GM19238 (cell line): ENCODE measurements around the gene CDYL.
A peak's percentile ranks its signal among the peaks of the same experiment; 100 is the strongest.

ENCODE experiments used
- DNase-seq: peaks from one replicate; pipeline ENCODE4 v3.0.0; 2011; ENCODE audit warnings: low spot score; ENCODE audit not compliant: insufficient read length

The CDYL gene

DNA sequence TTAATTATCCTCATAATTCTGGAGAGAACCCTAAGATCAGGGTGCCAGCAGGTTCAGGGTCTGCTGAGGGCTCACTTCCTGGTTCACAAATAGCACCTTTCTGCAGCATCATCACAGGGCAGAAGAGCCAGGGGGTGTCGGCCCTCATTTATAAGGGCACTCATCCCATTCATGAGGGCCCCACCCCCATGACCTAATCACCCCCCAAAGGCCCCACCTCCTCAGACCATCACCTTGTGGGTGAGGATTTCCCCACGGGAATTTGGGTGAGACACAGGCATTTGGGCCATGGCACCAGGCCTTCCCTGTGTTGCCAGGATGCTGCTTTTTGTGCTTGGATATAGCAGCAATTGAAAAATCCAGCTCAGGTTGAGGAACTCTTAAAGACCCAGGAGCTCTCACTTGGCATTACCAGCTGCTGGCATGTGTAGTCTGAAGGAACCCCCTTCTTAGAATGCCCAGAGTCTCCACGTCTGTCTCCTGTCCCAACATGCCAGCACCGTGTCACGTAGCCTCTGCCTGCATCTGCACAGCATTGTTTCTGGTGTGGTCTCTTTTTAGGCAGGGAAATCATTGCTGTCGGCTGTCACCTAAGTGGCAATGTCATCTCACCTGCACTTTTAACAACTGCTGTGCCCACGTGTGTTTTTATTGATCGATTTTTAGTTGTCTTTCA lies 156.2 kb downstream of the CDYL start:
- DNase-seq: no peak

DNA sequence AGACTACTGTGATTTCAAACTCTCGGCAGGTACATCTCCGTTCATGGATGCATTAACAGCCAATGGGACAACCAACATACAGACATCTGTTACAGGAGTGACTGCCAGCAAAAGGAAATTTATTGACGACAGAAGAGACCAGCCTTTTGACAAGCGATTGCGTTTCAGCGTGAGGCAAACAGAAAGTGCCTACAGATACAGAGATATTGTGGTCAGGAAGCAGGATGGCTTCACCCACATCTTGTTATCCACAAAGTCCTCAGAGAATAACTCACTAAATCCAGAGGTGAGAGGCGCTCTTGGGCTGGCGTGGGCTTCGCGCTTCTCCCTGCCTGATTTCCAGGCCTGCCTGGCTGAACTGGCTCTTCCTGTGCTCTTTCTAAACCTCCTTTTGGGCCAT lies 159.3 kb downstream of the CDYL start:
- DNase-seq: no peak

DNA sequence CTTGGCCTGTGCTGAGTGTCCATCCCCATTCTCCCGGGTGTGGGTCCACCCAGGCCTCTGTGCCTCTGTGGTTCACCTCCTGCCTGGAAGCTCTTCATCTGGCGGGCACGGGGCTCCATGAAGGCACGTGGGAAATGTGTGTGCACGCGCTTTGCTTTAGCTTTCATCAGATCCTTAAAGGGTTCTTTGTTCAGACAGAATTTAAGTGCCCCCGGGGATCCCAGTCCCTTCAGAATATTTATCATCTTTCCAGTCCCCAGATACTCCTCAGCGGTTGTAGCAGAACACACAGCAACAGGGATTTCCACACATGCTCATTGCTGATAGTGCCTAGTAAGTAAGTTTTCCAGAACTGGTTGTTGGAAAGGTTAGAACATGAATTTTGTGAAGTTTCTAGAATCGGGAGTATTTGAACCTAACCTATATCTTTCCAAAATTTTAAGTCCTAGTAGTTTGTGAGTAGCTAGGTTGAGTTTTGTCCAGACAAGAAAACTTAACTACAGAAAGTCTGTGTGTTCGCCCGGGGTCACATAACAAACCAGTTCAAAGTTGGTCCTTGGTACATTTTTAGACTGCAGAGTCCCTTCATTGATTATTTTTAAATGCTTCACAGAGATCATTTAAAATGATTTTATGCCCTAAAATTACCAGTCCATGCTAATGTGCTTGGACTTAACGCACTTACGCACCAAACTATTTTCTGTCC lies 159.9 kb downstream of the CDYL start:
- DNase-seq: no peak

DNA sequence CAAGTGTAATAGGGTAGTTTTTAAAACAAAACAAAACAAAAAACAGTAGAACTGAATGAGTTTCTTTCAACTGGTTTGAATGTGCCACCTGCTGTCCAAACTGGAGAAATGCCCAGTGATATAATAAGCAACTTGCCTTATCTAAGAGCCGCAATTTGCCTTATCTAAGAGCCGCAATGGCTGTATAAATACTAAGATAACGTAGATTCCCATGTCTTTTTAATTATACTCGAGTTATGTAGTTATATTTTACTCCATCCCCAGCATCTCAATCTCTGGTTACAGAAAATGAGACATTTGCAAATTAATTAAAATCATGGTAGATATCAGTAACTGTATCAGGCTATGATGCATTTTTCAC lies 160.5 kb downstream of the CDYL start:
- DNase-seq: peak; percentile 19

DNA sequence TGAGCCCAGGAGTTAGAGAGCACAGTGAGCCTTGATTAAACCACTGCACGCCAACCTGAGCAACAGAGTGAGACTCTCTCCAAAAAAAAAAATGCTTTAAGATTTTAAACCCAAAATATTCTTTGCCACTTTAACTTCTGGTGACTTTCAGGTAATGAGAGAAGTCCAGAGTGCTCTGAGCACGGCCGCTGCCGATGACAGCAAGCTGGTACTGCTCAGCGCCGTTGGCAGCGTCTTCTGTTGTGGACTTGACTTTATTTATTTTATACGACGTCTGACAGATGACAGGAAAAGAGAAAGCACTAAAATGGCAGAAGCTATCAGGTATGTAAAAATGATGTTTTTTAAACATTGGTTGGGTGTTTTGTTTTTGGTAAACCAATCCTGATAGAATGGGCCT lies 161.2 kb downstream of the CDYL start:
- no peak for DNase-seq

DNA sequence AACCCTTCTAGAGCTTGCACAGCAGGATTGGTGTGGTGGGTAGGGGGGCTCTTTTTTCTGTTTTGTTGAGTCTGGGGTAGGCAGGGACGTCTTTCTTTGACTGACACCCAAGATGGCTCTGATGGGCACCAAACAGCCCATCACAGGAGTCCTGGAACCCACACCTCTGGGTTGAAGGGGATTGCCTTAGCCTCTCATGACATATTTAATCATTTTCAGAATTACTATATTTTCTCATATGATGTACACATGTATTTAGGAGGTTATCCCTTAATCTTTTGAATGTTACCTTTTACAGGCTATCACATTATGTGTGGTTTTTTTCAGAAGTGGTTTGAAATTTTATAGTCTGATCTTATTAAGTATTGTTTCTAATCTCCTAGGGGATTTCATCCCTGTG lies 163.0 kb downstream of the CDYL start:
- DNase-seq: no peak

DNA sequence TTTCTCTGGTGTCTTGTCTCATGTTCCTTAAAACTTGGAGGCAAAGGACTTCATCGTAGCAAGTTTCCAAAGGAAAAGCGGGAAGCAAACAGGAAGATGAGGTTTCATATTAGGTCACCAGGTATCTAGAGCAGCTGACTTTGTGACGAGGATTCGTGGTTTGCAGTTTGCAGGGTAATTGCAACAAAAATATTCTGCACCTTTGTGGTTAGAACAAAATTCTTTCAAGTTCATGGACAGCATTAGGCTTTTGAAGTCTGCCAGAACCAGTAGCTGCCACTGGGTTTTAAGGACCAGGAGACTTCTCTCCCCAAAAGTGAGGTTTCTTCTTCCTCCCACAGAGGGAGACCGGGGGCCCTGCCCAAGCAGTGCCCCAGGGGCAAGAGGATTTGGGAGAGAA lies 164.2 kb downstream of the CDYL start:
- DNase-seq: no peak

DNA sequence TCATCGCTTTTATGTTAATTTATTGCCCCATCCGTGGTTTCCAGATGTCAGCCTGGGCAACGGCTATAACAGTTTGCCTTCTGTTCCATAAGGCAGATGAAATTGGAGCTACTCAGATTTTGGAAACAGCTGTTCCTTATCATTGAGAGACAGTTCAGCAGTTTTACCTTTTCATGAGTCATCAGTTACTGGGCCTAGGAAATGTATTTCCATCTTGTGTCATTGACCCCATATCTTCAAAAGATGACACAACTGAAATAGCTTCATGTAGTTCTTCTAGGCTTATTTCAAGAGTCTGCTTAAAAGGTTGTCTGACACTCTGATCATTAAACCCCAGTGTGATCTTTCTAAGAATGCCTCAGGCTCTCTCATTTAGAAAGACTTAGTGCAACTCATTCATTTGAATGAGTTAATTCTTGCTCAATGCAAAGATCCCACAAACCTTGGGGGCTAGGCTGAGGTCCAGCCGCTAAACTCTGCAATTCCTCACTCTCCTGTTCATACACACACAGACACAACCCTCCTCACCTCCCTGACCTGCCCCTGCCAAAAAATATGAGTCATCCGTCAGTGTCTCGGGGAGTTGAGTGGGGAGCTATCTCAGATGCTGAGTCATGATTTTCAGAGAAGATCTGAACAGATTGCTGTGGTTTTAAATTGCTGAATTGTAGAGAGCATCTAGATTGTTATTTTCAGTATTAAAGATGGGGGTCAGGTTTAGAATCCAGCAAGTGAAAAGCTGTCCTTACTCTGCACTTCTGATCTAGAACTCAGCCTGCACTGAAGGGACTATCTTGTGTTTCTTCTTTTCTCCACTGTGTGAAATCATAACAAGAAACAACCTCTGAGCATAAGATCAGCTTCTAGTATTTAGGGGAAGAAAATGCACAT lies 165.8 kb downstream of the CDYL start:
- no peak for DNase-seq

DNA sequence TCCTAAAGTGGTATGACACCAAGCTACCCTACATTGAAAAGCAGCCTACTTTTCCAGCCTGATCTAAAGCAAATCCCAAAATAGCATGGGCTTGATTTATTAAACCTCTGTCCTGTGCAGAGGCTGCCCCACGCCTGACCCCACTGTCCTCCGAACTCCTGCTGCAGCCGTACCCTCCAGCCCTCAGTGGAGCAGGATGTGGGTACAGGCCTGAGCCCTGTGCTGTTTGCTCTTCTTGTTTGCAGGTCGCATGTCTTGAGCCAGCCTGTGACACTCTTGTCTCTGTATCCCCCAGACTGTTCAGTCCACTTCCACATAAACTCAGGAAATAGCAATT lies 166.4 kb downstream of the CDYL start:
- no peak for DNase-seq

DNA sequence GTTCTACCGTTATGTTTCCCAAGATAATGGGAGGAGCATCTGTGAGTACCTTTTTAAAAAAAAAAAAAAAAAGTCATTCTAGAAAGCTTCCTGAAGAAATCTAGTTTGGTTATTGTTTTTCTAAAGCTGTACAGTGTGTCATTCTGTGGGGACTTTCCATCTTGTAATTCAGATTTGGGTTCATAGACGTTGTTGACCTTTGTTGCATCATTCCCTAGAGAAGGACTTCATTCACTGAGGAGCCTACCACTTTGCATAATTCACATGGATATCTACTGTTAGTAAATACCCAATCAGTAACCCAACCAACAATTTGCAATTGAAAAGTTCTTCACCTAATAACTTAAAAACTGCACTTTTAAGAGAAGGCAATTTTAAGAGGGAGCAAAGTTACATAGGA lies 167.5 kb downstream of the CDYL start:
- no peak for DNase-seq

DNA sequence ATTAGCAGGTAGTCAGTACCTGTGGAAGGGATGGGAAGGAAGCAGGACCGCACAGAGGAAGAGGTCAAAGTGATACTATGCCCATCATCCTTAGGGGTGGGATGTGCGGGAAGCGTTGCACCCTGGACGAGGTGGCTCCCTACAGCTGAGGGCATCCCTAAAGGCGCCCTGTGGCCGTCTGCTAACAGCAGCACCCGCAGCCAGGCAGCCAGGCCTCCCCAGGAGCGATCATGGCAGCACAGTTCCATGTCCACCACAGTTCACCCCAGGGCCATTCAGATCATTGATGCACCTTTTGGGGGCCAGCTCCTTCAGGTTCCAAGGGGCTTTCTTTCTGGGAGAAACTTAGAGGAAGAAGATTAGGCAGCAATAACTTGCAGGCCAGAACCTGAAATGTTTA lies 168.1 kb downstream of the CDYL start:
- no peak for DNase-seq

DNA sequence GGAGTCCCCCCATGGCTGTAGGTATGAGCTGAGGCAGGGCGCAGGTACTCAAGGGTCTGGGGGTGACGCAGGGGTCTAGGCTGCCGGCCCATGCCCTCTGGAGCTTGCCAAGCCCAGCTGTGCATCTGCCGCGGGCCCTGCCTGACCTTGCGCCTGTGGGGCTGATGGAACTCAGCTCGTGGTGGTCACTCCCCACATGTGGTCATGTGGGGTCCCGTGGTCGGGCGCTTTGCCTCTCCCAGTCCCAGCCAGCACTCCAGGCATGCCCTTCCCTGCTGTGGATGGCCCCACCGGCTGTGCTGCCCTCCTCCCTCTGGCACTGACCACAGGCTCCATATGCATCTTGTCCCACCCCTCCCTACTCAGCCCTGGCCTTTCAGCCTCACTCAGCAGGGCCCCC lies 170.3 kb downstream of the CDYL start:
- no peak for DNase-seq

DNA sequence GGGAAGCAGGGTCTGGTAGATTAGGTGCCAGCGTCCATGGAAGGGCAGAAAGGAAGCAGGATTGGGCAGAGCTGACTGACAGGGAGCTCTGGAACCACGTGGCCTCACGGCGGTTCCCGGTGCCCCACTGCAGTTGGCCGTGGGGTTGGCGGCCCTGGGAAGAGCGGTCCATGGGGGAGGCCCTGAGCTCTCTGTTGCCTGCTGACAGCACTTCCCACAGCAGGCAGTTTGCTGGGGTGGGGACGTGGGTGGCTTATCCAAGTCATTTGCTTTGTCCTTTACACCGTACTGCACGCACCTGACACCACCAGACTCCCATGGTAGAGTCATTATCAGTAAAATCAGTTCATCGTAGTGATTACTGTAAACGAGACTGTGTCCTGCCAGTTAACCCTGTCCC lies 171.5 kb downstream of the CDYL start:
- no peak for DNase-seq

DNA sequence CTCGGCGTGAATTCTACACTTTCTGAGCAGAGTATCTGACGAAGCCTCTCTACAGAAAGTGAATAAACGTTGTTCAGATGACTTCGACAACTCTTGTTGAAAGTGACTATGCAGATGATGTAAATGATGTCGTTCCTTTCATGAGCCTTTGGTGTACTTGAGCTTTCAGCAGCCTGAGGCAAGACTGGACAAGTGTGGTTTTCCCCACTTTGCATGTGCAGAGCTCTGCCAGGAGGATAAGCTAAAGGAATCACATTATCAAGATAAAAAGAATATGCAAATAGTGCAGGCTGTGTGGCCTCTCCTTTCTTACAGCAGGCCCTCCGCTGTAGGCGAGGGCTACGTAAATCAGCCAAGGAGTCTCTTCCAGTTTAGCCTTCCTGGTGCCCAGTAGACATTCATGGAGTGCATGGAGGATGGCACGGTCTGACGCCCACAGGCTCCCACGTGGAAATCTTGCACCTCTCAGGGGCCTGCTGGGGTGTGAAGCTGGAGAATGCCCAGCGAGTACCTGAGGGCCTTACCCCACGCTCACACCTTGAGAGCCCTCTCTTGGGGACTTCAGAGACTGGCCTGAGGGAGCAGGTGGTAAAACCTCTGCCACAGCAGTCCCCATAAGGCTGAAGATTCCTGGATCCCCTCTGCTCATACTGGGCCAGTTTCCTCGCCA lies 172.7 kb downstream of the CDYL start:
- no peak for DNase-seq

DNA sequence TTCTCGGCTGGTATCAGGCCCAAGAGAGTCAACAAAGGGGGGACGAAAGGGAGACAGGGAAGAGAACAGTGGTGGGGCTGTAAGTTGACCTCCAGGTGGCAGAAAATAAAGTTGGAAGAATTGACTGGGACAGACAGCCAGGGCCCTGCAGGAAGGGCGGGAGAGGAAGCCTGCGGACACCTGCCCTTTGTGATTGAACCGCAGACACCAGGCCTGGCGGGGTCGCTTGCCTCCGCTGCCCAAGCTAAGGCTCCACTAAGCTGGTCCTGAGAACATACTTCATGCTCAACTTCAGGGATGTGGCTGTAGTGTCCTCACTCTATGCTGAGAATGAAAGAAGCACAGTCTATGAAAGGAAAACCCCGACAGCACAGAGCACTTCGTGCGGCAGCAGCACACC lies 173.9 kb downstream of the CDYL start:
- DNase-seq: no peak

DNA sequence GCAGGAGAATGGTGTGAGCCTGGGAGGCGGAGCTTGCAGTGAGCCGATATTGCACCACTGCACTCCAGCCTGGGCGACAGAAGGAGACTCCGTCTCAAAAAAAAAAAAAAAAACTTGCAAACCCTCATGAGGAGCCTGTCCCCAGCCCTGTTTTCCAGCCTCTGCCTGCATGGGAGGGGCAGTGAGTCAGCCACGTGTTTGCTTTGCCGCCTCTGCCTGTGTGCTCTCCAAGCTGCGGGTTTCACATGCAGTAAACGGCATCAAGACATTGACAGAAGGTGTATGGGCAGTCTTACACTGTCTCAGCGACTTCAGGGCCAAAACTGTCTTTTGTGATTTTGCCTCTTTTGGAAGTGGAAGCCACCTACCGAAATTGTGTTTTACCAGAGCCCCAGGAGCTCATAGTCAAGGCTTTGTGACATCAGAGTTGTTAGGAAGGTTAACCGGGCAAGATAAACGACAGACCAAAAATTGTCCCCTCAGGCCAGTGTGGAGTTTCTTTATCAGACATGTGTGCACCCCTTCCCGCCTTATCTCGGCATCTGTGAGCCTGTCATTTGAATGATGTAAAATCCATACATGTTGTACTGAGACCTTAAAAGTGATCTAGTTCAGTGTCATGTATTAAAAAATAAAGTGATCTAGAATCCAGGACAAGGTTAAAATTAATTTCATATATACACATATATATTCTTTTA lies 174.8 kb downstream of the CDYL start:
- DNase-seq: no peak

DNA sequence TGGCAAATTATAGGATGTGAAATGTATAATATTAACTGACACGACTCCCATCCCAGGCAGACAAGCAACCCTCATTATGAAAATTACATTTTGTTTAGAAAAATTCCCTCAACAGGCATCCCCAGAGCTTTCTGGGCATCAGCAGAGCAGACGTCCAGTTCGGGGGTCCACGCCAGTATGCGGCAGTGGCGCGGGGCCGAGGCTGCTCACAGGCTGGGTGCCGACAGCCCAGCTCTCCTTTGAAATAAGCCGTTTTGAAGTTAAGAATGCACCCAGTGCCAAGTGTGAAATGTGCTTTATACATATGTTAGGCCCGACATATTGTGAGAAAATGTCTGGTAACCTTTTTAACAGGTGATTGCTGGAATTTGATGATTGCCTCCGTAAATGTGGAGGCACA lies 177.2 kb downstream of the CDYL start:
- DNase-seq: no peak

DNA sequence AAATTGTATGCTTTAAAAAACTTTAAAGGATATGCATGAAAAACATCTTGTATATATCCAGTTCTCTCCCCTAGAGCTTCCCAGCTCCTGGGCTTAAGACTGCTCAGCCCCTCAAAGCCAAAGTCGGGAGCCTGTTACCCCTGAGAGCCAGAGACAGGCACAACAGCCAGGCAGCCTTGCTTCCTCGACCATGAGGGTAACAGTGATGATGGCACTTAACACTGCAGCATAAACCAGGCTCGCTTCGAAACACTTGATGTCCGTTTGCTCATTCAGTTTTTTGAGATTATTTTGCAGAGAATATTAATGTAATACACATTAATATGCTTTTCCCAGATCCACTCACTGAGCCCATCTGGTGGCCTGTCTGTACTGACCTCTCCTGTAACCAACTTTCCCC lies 180.4 kb downstream of the CDYL start:
- DNase-seq: no peak

DNA sequence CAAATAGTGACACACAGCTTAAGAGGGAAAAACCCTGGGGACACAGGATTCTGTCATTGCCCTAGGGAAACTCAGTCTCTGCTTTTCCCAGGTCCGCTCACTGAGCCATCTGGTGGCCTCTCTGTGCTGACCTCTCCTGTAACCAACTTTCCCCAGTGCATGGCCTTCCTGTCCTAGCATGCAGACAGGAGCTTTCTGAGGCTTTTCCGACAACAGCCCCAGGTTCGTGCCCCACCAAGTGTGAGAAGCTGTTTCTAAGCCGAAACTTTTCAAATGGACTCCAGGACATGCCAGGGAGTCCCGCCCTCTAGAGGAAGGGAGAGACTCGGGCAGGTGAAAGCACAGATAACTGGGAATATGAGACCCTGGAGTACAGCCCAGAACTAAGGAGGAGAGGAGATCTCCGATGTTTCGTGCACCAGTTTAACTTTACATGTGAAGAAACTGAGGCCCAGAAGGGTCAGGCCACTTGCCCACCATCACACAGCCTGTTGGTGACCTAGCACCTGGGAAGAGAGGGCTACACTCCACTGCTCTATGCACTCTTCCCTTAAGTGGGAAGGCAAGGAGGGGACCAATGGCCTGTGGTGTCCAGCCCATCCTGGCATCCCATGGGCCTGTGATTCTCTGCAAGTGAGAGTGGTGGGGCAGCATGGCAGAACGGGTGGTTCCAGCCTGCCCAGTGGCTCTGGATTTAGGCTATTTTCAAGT lies 181.5 kb downstream of the CDYL start:
- DNase-seq: no peak

DNA sequence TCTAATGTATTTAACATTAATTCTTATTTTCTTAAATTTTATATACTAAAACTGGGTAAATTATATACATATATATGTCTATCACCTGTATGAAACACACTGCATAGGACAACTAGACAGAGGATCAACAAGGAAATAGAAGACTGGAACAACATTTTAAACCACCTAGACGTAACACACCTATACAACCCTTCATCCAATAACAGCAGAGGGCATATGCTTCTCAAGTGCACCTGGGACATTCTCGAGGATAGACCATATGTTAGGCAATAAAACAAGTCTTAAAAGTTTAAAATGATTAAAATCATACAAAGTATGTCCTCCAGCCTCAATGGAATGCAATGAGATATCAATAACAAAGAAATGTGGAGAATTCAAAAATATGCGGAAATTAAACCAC lies 182.4 kb downstream of the CDYL start:
- no peak for DNase-seq
